ENCODE measurements around the gene EPS8.

DNA sequence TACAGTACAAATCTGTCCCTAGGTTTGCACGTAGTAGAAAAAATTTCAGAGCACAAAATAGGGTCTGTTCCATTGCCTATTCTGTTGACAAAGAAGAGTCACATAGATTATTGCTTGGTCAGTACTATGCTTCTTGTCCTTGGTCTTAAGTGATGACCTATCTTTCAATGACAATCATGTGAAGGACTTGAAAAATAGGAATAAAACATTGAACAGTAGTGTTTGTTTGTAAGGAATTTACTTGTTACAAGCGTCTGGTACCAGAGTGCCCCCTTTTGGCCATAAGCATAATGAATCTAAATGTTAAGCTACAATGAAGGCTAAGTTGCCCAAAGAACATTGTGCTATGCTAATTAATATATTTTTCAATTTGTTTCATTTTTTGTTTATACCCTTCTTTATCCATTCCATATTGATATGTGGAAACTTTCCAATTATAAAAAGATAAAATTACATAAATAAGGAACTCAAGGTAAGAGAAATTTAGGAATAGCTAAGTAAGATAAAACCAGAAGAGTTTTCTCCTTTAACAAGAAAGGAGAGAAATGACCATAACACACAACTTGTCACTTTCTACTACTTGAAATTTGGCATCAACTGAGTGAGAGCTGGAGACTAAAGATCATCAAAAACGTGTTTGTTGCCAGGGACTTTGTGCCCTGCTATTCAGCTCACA, 204.7 kb downstream of the EPS8 start:
- TF ChIP-seq EZH2 (IDR thresholded peaks at IDR 0.05) (no peak), POLR2AphosphoS5 (IDR thresholded peaks at IDR 0.05; ENCODE audit: borderline replicate concordance, low read depth, low read length) (no peak)

Measured in SK-N-MC (cell line).